ENCODE measurements around the gene VPS37C.
"Not testable (repeated sequence)": the region's sequence is repeated elsewhere in the genome, so short reads cannot be mapped to it uniquely, and the experiment has no call there.

VPS37C gene

DNA sequence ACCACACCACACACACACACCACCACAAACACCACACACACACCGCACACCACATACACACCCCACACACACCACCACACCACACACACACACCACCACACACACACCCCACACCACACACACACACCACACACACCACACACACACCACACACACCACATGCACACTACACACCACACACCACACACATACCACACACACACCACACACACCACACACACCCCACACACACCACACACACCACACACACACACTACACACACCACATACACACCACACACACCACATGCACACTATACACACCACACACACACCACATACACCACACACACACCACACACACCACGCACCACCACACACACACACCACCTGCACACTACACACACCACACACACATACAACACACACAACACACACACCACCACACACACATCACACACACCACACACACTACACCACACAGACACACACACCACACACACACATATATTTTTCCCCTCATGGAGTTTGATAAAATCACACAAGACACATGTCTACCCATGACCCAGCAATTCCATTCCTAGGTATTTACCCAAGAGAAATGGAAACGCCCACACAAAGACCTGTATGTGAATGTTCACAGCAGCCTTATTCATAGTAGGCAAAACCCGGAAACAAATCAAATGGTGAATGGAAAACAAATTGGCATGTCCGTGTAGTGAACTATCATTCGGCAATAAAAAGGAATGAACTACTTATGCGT lies 44.6 kb downstream of the VPS37C start:
- DNase-seq = no peak

DNA sequence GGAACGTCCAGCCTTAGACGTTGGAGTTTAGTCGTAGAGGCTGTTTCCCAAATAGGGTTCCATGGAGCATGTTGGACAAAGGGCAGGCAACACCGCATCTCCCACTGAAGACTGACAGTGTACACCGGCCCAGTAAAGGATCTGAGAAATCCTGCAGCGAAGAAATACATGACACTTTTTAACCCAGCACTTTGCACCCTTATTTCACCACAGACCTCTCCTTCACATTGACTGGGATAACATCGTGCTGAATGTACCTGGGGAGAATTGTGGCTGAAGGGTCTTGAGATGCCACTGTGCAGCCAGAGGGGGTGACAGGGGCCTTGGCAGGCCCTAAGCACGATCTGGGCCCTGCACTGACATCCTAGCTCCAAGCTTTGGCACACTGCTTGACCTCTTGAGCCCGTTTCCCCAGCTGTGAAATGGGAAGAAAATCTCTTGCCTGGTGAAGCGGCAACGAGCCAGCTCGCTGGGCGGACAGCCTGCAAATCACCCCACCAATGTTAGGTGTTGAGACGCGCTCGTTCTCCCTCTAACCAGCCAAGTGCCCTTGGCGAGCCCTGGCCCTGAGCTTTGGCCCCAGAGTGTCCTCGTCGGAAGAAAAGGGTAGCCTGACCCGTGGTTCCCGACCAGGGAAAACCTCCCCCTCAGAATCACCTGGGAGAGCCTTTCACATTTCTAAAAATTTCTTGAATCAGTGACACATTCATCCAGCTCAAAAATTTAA lies 45.6 kb downstream of the VPS37C start:
- no peak for DNase-seq

DNA sequence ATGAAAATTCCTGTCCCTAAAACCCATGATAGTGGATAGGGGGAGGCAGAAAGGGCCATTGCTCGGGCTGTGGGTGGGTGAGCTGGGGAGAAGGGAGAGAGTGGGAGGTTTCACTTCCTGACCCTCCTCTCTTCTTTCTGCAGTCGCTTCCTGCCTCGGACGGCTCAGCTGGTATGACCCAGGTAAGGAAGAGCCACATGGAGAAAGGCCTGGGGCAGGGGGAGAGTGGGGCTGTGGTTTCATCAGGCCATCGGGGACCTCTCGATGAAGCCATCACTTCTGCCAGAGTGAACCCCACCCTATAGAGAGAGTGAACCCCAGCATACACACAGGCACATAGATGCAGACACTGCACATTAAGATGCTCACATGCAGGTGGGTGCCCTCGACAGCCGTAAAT lies 46.3 kb downstream of the VPS37C start:
- peak in 2 of 4 experiments; percentile 30 to 38 for DNase-seq

DNA sequence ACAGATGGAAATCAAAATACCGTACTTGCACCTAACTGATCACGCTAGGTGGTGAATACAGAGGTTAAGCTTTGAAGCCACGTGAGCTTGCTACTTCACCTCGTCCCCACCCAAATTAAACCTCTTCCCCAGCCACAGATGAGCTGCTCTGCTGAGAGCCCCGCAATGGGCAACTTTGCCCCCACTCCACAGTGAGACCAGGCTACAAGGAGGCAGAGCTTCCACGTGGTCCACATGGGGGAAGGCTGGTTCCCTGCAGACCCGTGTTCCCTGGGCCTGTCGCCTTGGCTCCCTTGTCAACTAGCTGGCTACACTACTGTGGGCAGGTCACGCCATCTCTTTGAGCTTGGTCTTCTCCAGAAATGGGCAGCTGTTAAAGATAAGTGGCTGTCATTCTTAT lies 48.0 kb downstream of the VPS37C start:
- no peak for DNase-seq

DNA sequence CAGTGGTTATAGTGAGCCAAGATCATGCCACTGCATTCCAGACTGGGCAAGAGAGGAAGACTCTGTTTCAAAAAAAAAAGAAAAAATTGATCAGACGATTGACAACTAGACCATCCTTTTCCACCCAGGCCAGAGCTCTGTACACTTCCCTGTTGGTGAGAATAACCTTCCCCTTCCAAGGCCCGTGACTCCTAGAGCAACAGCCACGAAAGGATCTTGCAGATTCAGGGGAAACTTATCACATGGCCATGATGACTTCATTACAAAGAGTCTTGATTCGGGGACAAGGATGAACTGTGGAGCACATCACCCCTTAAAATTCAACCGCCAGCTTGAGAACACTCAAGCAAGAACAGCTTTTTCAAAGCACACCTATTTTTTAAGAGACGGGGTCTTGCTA lies 48.7 kb downstream of the VPS37C start:
- DNase-seq = peak; percentile 43 to 73 (median 62)

DNA sequence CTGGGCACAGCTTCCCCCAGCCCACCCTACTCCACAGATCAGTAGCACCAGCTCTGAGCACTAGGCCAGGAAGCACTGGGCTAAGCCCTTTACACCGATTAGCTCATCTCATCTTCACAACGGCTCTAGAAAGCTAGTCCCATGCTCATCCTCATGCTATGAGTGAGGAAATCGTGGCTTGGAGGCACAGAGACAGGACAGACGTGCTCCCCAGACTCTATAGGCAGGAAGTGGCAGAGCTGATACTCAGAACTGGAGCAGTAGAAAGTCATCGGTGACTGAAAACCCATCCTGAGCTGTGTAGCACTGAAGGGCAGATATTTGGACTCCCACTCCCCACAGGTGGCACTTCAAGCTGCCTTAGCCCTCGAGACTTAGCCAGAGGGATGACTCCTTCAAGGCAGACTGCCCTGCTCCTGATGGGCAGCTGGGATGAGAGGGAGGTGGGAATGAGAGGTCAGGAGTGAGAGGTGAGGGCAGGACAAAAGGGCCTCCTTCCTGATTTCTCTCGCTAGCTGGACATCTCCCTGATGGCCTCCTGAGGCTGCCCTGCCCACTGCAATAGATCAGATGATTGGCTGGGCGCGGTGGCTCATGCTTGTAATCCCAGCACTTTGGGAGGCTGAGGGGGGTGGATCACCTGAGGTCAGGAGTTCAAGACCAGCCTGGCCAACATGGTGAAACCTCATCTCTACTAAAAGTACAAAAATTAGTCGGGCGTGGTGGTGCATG lies 49.3 kb downstream of the VPS37C start:
- peak; percentile 45 to 74 (median 71) for DNase-seq

DNA sequence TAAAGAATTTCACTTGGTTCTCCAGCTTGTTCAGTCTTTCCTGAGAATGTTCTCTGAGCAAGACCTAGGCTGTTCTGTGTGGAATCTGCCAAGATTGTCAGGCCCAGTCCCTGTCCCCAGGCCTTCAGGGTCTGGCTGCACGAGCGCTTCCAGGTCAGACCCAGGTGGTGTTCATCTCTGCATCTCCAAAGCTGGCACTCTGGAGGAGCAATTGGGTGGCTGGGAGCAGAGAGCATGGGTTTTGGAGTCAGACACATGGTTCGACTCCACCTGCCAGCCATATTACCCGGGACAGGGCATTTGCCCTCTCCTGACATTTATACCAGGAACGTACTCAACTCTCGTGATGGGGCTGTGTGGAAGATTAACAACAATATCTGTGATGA lies 50.2 kb downstream of the VPS37C start:
- DNase-seq = no peak

DNA sequence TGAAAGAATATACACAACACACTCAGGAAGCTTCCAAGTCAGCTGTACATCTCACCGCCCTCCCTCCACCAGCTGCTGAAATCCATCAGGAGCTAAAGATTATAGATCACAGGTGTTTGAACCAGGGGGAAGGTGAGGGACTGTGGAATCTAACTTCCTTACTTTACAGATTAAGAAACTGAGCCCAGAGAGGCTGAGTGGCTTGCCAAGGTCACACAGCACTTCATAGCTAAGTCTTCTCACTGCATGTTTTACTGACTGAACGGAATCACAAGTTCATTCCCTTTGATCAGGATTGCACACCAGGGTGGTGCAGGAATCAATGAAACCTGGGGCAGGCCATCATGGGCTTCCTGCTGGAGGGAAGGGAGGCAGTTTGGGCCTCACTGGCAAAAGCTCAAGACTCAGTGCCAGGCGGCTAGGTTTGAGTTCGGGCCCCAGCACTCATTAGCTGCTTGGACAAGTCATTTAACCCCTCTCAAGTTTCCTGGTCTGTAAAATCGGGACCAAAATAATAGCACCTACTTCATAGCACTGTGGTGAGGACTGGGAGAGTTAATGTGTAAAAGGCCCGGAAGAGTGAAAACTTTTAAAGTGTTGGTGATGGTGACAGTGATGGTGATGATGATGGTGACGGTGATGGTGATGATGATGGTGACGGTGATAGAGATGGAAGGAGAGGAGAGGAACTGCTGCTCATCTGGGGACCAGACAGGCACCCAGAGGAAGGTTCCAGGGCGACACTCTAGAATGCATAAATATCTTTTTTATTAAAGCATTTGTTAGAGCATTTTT lies 50.8 kb downstream of the VPS37C start:
- no peak for DNase-seq

DNA sequence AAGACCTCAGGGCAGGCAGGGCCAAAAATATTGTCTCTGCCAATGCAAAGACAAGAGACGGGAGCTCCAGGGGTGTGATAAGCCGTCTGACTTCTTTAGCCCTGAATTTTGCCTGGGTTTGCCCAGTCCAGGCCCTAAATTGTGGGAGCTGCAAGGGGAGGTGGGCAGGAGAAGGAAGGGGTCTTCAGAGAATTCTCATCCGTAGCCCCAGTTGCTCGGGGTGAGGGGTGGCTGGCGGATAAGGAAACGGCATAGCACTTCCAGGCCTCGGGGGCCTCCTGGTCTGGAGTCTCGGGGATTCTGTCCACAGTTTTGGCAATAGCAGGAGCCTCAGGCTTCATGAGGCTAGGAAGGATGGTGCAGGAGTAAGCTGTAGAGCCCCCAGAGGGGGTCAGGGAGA lies 51.6 kb downstream of the VPS37C start:
- DNase-seq = no peak

DNA sequence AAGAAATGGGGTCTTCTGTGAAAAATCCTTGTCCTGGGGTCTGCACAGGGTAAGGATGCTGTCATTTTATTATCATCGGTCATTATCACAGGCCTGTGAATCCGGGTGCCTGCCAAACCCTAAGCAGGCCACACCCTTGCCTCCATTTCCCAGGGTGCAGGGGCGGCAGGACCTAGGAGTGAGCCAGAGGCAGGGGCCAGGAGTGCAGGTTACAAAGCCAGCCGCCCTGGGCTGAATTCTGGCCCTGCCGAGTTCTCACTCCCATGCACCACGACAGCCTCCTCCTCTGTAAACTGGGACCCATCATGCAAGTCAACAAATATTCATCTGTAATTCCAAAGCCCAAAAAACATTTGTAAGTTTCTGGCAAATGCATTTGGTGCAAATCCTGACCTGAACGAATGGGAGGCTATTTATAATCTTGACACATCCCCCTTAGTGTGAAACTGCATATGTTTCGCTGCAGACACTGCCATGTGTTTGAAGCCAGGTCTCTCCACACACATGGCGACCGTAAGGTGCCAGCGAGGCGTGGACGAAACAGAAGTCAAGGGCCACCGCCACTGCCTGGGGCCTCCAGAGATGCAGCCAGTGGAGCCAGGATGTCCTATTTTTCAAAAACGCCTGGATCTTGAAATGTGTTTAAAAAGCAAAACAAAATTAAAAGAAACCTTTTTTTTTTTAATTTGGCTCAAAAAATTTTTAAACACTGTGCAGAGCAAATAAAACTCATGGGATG lies 52.2 kb downstream of the VPS37C start:
- DNase-seq = no peak

DNA sequence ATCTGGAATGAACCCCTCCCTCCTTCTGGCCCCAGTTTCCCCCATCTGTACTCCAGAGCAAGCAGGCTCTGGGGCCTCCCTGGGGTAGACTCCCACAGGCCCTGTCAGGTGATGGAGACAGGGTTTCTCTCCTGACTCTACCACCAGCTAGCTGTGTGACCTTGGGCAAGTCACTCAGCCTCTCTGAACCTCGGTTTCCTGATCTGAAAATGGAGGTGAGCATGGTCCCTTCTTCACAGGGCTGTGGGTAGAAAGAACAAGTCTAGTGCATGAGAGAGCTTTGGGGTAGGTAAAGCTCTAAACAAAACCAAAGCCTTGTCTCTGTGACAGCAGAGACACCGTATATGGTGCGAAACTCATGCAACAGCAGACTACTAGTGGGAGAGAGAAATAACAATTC lies 53.3 kb downstream of the VPS37C start:
- no peak for DNase-seq

DNA sequence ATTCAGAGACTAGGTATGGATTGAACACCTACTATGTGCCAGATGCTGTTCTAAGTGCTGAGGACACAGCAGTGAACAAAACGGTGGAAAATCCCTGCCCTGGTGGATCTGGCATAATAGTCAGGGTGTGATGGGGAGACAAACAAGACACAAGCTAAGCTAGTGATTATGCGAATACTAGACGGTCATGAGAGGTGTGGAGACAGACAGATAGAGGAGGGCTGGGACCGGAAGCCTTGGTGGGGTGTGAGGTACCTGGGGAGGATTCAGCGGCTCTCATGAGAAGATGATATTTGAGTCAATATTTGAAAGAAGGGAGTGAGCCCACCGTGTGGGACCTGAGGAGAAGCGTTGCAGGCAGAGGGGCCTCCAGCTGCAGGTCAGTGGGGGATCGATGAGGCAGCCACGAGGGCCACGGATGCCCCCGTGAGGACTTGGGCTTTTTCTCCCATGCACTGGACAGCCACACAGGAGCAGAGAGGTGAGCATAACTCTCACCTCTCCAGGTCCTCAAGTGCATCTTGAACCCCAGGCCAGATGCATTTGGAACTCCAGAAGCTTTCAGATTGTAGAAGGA lies 54.2 kb downstream of the VPS37C start:
- no peak for DNase-seq

DNA sequence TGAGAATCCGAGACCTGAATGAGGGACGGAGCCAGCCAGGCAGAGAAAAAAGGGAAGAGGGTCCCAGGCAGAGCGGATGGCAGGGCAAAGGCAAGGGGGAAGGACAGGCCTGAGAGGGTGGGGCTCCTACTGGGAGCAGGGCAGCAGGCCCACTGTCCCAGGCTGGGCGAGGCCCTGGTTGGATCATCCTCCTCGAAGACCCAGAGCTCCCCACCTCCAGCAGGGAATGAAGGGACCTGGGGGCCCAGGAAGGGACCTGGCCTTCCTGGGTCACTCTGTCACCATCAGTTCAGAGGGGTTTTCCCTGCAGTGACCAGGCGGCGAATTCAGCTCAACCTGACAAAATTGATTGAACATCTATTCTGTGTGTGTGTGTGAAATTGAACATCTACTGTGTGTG lies 54.9 kb downstream of the VPS37C start:
- no peak for DNase-seq

DNA sequence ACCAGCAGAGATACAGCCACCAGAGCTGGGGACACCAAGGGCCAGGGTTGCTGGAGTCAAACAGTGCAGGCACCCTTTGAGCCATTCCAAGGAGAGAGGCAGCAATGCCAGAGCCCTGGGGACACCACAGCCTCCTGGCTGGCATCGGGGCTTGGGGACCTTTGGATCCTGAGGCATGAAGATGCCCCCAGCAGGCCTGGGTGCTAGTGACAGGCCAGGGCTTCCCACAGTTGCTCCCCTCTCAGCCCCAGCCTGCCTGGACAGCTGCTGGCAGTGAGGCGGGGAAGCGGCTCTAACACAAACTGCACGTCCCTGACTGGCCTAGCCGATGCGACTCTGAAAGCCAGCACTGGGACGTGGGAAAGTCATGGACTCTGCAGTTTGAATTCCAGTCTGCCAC lies 56.3 kb downstream of the VPS37C start:
- DNase-seq = no peak

DNA sequence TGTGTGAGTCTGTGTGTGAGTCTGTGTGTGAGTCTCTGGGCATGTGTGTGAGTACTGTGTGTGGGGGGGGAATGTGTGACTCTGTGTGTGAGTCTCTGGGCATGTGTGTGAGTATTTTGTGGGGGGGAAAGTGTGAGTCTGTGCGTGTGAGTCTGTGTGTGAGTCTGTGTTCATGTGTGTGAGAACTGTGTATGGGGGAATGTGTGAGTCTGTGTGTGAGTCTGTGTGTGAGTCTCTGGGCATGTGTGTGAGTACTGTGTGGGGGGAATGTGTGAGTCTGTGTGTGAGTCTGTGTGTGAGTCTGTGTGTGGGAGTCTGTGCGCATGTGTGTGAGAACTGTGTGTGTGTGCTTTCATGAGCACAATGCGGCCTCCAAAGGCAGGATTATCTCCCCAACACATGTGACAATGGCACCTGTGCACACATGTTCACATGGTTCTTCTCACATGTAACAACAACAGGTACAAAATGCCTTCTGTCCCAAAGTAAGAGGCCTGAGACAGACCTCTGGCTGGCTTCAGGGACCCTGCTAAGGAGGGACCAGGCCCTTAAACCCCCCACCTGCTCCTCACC lies 57.3 kb downstream of the VPS37C start:
- no peak for DNase-seq

DNA sequence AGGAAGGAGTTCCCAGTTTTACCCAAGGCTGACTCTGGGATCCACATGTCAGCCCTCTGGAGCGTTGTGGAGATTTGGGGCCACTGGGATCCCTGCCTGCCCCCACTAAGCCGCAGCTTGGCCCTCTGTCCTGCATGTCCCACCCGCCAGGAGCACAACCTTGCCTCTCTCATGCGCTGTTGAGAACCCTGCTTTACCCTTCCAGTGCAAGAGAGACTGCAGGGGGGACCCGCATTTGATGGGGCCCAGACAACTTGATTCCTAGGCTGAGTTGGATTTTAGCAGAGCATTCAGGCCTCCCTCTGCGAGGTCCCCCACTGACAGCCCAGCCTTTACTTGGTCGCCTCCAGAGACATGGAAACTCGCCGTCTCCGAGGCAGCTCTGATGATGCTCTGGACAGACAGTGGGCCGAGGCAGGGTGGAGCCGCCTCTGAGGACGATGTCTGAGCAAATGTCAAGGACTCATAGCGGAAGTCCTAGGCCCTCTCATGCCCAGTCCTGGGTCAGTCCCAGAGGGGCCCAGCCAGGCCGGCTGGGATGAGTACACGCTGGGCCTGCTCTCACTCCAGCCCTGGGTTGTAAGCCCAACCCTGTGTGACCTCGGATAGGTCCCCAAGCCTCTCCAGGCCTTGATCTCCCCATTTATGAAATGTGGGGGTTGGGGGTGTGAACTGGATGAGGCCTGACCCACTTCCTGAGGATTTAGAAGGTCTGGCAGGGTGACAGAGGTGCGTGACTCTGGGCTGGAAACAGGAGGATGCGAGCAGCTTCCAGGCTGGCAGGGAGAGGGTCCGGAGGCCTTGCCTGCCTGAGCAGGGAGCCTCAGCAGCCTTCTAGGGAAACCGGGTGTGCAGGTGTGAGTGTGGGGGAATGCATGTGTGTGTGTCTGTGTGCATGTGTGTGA lies 58.3 kb downstream of the VPS37C start:
- DNase-seq = no peak

DNA sequence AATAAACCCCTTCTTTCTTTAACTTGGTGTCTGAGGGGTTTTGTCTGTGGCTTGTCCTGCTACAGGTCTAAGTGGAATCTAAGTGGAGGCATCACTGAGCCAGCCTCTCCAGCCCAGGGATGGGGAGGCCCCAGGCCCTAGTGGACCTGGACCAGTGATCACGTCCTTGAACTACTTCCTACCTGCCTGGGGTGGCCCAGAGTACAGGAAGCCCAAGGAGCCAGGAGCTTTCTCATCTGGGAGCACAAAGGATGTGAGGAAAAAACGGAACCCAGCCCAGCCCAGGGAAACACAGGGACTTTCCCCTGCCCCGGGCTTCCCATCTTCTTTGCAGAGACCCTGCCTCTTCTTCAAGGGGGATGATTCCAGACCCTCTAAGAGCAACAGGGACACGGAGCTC lies 62.4 kb downstream of the VPS37C start:
- no peak for DNase-seq

DNA sequence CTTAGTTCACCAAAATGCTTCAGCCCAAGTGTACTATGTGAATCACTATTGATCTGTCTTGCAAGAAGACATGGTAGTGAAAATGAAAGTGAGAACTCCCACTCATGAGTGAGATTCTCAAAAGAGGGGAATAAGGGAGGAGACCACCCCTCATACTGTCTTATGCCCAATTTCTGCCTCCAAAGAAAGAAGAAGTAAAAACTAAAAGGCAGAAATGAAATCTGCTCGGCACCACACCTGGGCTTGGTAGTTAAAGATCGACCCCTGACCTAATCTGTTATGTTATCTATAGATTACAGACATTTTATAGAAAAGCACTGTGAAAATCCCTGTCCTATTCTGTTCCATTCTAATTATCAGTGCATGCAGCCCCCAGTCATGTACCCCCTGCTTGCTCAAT lies 63.0 kb downstream of the VPS37C start:
- not testable (repeated sequence) for DNase-seq

DNA sequence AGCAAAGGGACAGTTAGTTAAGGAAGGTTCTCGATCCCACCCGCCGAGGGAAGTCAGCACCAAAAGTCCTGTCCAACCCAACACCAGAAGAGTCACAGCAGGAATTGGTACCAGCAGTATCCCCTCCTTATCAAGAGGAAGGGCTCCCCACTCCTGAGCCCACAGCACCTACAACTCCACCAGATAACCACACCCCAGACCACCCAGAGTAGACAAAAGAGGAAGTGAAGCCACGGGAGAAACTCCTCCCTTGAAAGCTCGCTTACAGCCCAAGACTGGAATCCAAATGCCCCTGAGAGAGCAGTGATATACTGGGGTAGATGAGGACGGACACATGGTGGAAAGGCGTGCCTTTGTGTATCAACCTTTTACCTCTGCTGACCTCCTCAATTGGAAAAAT lies 66.2 kb downstream of the VPS37C start:
- DNase-seq = peak in 2 of 4 experiments; percentile 31 to 36

DNA sequence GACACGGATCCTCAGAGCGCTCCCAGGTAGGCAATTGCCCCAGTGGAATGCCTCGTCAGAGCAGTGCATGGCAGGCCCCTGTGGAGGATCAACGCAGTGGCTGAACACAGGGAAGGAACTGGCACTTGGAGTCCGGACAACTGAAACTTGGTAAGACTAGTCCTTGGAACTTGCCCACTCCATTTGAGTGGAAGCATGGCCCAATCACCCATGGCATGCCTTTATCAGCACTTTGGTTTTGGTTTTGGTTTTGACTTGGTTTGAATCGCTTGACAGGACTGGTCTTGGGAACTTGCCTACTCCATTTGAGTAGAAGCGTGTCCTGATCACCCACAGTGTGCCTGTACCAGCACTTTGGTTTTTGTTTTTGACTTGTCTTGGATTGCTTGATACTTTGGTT lies 67.1 kb downstream of the VPS37C start:
- DNase-seq = not testable (repeated sequence)
